Epithelial cell of esophagus (primary cell): ENCODE data around the gene ALAD.
A peak's percentile ranks its signal among the peaks of the same experiment; 100 is the strongest.
"Not testable (repeated sequence)": the region's sequence is repeated elsewhere in the genome, so short reads cannot be mapped to it uniquely, and the experiment has no call there.

Experiments
- DNase-seq: peaks from one replicate; pipeline ENCODE4 v3.0.0; 2010; ENCODE audit warnings: low read depth
- H3K4me3 ChIP-seq: 2 replicates; pipeline ENCODE4 v1.5.1; 2011; ENCODE audit warnings: mild to moderate bottlenecking, low read length, control low read depth
- CTCF ChIP-seq: IDR thresholded peaks from 2 replicates; pipeline ENCODE4 v1.5.1; 2011; ENCODE audit warnings: low read depth, mild to moderate bottlenecking, low read length, control low read depth, inconsistent platforms; ENCODE audit not compliant: insufficient read depth; ENCODE audit errors: missing control alignments

ALAD gene

GRCh38 chr9:113388833-113389232 lies 12.3 kb downstream of the ALAD start:
- no peak for DNase-seq
- TF ChIP-seq CTCF = no peak
- H3K4me3 ChIP-seq = no peak overlapping the region

- DNase-seq = no peak
- no peak for TF ChIP-seq CTCF
Measured at GRCh38 chr9:113387560-113388230, 13.4 kb downstream of the ALAD start.

GRCh38 chr9:113386571-113387393 lies 14.3 kb downstream of the ALAD start:
- peak; percentile 60 for DNase-seq
- no peak overlapping the region for H3K4me3 ChIP-seq
- TF ChIP-seq CTCF = no peak

More at GRCh38 chr9:113387560-113388230, 13.4 kb downstream of the ALAD start:
- no peak overlapping the region for H3K4me3 ChIP-seq

- peak; percentile 87 for DNase-seq
- no peak for TF ChIP-seq CTCF
- no peak overlapping the region for H3K4me3 ChIP-seq
Measured at GRCh38 chr9:113381909-113382411, 19.1 kb downstream of the ALAD start.

- DNase-seq, H3K4me3 ChIP-seq: not testable (repeated sequence)
Measured at GRCh38 chr9:113381441-113381840, 19.6 kb downstream of the ALAD start.

GRCh38 chr9:113380869-113381378 lies 20.2 kb downstream of the ALAD start:
- DNase-seq = peak; percentile 74
- no peak for TF ChIP-seq CTCF
- no peak overlapping the region for H3K4me3 ChIP-seq

- H3K4me3 ChIP-seq, DNase-seq: not testable (repeated sequence)
Measured at GRCh38 chr9:113379829-113380210, 21.3 kb downstream of the ALAD start.

- not testable (repeated sequence) for H3K4me3 ChIP-seq, DNase-seq
Measured at GRCh38 chr9:113379094-113379828, 21.8 kb downstream of the ALAD start.
